GM19023 (cell line): Measurements from ENCODE around the gene CCT4.
A peak's percentile ranks its signal among the peaks of the same experiment; 100 is the strongest.
"Not testable (repeated sequence)": the region's sequence is repeated elsewhere in the genome, so short reads cannot be mapped to it uniquely, and the experiment has no call there.

Source experiments
- ATAC-seq: cut with Tn5 transposase; IDR thresholded peaks from one replicate; pipeline ENCODE4 v1.9.1; 2021; ENCODE audit warnings: mild to moderate bottlenecking, moderate library complexity; ENCODE audit not compliant: unreplicated experiment

Gene CCT4

GRCh38 chr2:61879351-61879750 is 9.1 kb downstream of the CCT4 start:
- not testable (repeated sequence) for ATAC-seq

GRCh38 chr2:61878761-61879160 is 9.7 kb downstream of the CCT4 start:
- ATAC-seq = no peak

- ATAC-seq = no peak
These were observed 10.7 kb downstream of the CCT4 start for GRCh38 chr2:61877571-61878245.

- ATAC-seq = no peak
These were observed 12.1 kb downstream of the CCT4 start for GRCh38 chr2:61876400-61876799.

- ATAC-seq = not testable (repeated sequence)
These were observed 21.9 kb downstream of the CCT4 start for GRCh38 chr2:61866482-61867089.

- no peak for ATAC-seq
These were observed 26.4 kb downstream of the CCT4 start for GRCh38 chr2:61862085-61862484.

- ATAC-seq = no peak
These were observed 31.2 kb downstream of the CCT4 start for GRCh38 chr2:61857224-61857623.

GRCh38 chr2:61855318-61855613 is 33.2 kb downstream of the CCT4 start:
- ATAC-seq = no peak

- peak; percentile 91 for ATAC-seq
These were observed 33.7 kb downstream of the CCT4 start for GRCh38 chr2:61854564-61855317.

GRCh38 chr2:61853847-61854563 is 34.5 kb downstream of the CCT4 start, which contains the start of gene FAM161A:
TSS of gene FAM161A (minus strand) at chr2:61854060. CDS start at chr2:61854041, 19 bp downstream.
- peak; percentile 86 for ATAC-seq

GRCh38 chr2:61853086-61853846 is 35.2 kb downstream of the CCT4 start:
- peak; percentile 48 for ATAC-seq

GRCh38 chr2:61851270-61851669 is 37.2 kb downstream of the CCT4 start:
- ATAC-seq = not testable (repeated sequence)

- ATAC-seq = no peak
These were observed 43.1 kb downstream of the CCT4 start for GRCh38 chr2:61845320-61845719.

- no peak for ATAC-seq
These were observed 47.2 kb downstream of the CCT4 start for GRCh38 chr2:61841286-61841685.

- ATAC-seq = no peak
These were observed 53.6 kb downstream of the CCT4 start for GRCh38 chr2:61834893-61835292.

- ATAC-seq = no peak
These were observed 54.5 kb downstream of the CCT4 start for GRCh38 chr2:61833971-61834370.

- ATAC-seq = no peak
These were observed 56.1 kb downstream of the CCT4 start for GRCh38 chr2:61832183-61832841.

- no peak for ATAC-seq
These were observed 66.2 kb downstream of the CCT4 start for GRCh38 chr2:61822255-61822654.
